LNCAP (cell line): ENCODE measurements around the gene KLF7.

Experiments used
- CTCF ChIP-seq: fragments of 450-650 bp; IDR thresholded peaks from 2 replicates; pipeline ENCODE4 v1.5.1; 2017; ENCODE audit warnings: mild to moderate bottlenecking

Gene KLF7

GRCh38 chr2:207136874-207137273, 28.9 kb downstream of the KLF7 start:
- TF ChIP-seq CTCF, result no peak

GRCh38 chr2:207135801-207136457, 29.8 kb downstream of the KLF7 start:
- no peak for TF ChIP-seq CTCF

- TF ChIP-seq CTCF, result no peak
These were observed 30.4 kb downstream of the KLF7 start for GRCh38 chr2:207135340-207135739.

GRCh38 chr2:207133820-207134519, 31.8 kb downstream of the KLF7 start:
- TF ChIP-seq CTCF, result no peak

GRCh38 chr2:207133458-207133819, 32.3 kb downstream of the KLF7 start:
- no peak for TF ChIP-seq CTCF

GRCh38 chr2:207132019-207132418, 33.7 kb downstream of the KLF7 start:
- TF ChIP-seq CTCF, result no peak

GRCh38 chr2:207131594-207131993, 34.2 kb downstream of the KLF7 start:
- TF ChIP-seq CTCF, result no peak
